Measurements from ENCODE around the gene POLE3. TPM values are rescaled to one million over a fixed set of nuclear protein-coding genes. Genes with fewer than 3 reads are reported as not detected.
"Not testable (repeated sequence)": the region's sequence is repeated elsewhere in the genome, so short reads cannot be mapped to it uniquely, and the experiment has no call there.

The POLE3 gene
- total RNA-seq, 1 donor from 2014 or later, result 42.4 TPM

- peak; percentile 85 for DNase-seq (ENCODE audit: low spot score)
These were observed 33.6 kb downstream of the POLE3 start, which contains the start of gene HDHD3 for GRCh38 chr9:113376634-113377567. Gene HDHD3, minus strand, starts transcription at chr9:113376986. Its CDS starts 2,632 bp downstream, at chr9:113374354.

GRCh38 chr9:113375057-113376023 is 35.1 kb downstream of the POLE3 start:
- no peak for DNase-seq (ENCODE audit: low spot score)

GRCh38 chr9:113373676-113374392 is 36.6 kb downstream of the POLE3 start:
- no peak for DNase-seq (ENCODE audit: low spot score)

GRCh38 chr9:113373256-113373655 is 37.2 kb downstream of the POLE3 start:
- no peak for DNase-seq (ENCODE audit: low spot score)

- no peak for DNase-seq (ENCODE audit: low spot score)
These were observed 38.4 kb downstream of the POLE3 start for GRCh38 chr9:113372059-113372458.

GRCh38 chr9:113370806-113371325 is 39.6 kb downstream of the POLE3 start:
- no peak for DNase-seq (ENCODE audit: low spot score)

GRCh38 chr9:113369855-113370140 is 40.7 kb downstream of the POLE3 start:
- no peak for DNase-seq (ENCODE audit: low spot score)

- DNase-seq (ENCODE audit: low spot score), result no peak
These were observed 41.3 kb downstream of the POLE3 start for GRCh38 chr9:113368982-113369854.

GRCh38 chr9:113368348-113368981 is 42.0 kb downstream of the POLE3 start:
- no peak for DNase-seq (ENCODE audit: low spot score)

GRCh38 chr9:113365652-113366051 is 44.8 kb downstream of the POLE3 start:
- not testable (repeated sequence) for DNase-seq (ENCODE audit: low spot score)

GRCh38 chr9:113364951-113365350 is 45.5 kb downstream of the POLE3 start:
- no peak for DNase-seq (ENCODE audit: low spot score)

GRCh38 chr9:113363336-113363735 is 47.1 kb downstream of the POLE3 start:
- DNase-seq (ENCODE audit: low spot score), result no peak

GRCh38 chr9:113361304-113362018 is 49.0 kb downstream of the POLE3 start:
- no peak for DNase-seq (ENCODE audit: low spot score)

- no peak for DNase-seq (ENCODE audit: low spot score)
These were observed 50.1 kb downstream of the POLE3 start for GRCh38 chr9:113360242-113360842.

GRCh38 chr9:113359385-113359784 is 51.1 kb downstream of the POLE3 start:
- DNase-seq (ENCODE audit: low spot score), result no peak

Measured in umbilical cord (tissue), 2 donors.